Lower leg skin (tissue), 3 donors: ENCODE results near the gene SNTG2.

Experiments used
- POLR2A ChIP-seq, 2 donors: fragments of 450-650 bp; IDR thresholded peaks; one replicate each; pipeline ENCODE4 v1.6.1; 2016 to 2017; ENCODE audit warnings: antibody characterized with exemption in 2 of 2, mild to moderate bottlenecking in 1 of 2, moderate library complexity in 1 of 2
- TF ChIP-seq, protein P1 (sequence below), 3 donors: fragments of 450-650 bp; IDR thresholded peaks; one replicate each; pipeline ENCODE4 v1.5.1; 2016; ENCODE audit warnings: antibody characterized with exemption in 3 of 3, mild to moderate bottlenecking in 3 of 3, moderate library complexity in 2 of 3

DNA sequence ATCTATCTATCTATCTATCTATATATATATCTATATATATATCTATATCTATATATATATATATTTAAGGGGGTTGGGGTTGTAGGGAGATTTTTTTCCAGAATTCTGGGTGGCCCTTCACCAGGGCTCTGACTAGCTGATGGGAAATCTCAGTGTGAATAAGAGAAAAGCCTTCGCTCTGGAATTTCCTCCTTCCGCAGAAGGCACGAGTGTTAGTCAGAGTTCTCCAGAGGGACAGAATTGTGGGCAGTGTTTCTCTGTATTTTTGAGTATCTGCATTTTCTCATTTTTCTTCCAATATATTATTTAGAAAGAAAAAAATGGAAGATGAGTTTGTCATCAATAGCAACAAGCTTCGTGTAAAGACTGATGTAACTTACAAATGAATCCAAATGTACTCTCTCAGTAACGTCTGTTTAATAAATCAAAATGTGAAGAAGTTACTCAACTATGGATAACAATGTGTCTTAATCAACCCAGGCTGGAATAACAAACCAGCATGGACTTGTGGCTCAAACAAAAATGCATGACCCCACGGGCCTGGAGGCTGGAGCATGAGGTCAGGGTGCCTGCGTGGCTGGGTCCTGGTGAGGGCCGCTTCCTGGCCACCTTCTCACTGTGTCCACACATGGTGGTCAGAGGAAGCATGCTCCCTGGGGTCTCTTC, 10.6 kb upstream of the SNTG2 start:
- TF ChIP-seq POLR2A (IDR thresholded peaks at IDR 0.05): no peak
- TF ChIP-seq, protein P1, sequence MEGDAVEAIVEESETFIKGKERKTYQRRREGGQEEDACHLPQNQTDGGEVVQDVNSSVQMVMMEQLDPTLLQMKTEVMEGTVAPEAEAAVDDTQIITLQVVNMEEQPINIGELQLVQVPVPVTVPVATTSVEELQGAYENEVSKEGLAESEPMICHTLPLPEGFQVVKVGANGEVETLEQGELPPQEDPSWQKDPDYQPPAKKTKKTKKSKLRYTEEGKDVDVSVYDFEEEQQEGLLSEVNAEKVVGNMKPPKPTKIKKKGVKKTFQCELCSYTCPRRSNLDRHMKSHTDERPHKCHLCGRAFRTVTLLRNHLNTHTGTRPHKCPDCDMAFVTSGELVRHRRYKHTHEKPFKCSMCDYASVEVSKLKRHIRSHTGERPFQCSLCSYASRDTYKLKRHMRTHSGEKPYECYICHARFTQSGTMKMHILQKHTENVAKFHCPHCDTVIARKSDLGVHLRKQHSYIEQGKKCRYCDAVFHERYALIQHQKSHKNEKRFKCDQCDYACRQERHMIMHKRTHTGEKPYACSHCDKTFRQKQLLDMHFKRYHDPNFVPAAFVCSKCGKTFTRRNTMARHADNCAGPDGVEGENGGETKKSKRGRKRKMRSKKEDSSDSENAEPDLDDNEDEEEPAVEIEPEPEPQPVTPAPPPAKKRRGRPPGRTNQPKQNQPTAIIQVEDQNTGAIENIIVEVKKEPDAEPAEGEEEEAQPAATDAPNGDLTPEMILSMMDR (IDR thresholded peaks at IDR 0.05): no peak
